Tibial artery (tissue), 4 donors: ENCODE data around the gene KRT23.

Source experiments
- DNase-seq, 2 donors: peaks; one replicate each; pipeline ENCODE4 v3.0.0-alpha.2; 2019
- H3K27ac ChIP-seq, 2 donors: fragments of 200-600 bp; sonication (generic) in 1 of 2; 1 replicate in 1 of 2; 2 replicates in 1 of 2; pipeline ENCODE4 v1.5.1; 2018 to 2019; ENCODE audit warnings: mild to moderate bottlenecking in 1 of 2
- H3K27me3 ChIP-seq, 2 donors: fragments of 200-600 bp; sonication (generic) in 1 of 2; one replicate each; pipeline versions ENCODE4 v1.5.1 to v1.6.0; 2016 to 2019
- H3K36me3 ChIP-seq, 3 donors: fragments of 200-600 bp; sonication (generic) in 2 of 3; one replicate each; pipeline ENCODE4 v1.5.1; 2016 to 2019; ENCODE audit warnings: mild to moderate bottlenecking in 2 of 3
- H3K4me1 ChIP-seq, 4 donors: fragments of 200-600 bp; sonication (generic) in 2 of 4; 1 replicate in 3 of 4; 2 replicates in 1 of 4; pipeline ENCODE4 v1.5.1; 2016 to 2019
- H3K4me3 ChIP-seq, 2 donors: fragments of 200-600 bp; sonication (generic) in 1 of 2; 1 replicate in 1 of 2; 2 replicates in 1 of 2; pipeline ENCODE4 v1.5.1; 2018 to 2019; ENCODE audit warnings: mild to moderate bottlenecking in 2 of 2
- H3K9me3 ChIP-seq, 3 donors: fragments of 200-600 bp; sonication (generic) in 1 of 3; one replicate each; pipeline ENCODE4 v1.5.1; 2016 to 2019
- CTCF ChIP-seq, 2 experiments: fragments of 200-600 bp in 1 of 2; fragments of 450-650 bp in 1 of 2; IDR thresholded peaks; one replicate each; pipeline ENCODE4 v1.5.1; 2017 to 2019; ENCODE audit warnings: antibody characterized with exemption in 2 of 2, mild to moderate bottlenecking in 1 of 2, moderate library complexity in 1 of 2
- intact Hi-C: fragments of 100-400 bp; cut with DNase I; formaldehyde crosslinking; loops from one replicate; pipeline ENCODE4 v1.15.0; 2023; ENCODE audit warnings: low total_unique reads

The KRT23 gene

GRCh38 chr17:40883031-40883430 is 54.4 kb downstream of the KRT23 start:
- no peak for TF ChIP-seq CTCF (IDR thresholded peaks at IDR 0.05)
- peaks cover 0 to 3% of the 10 kb centered on the region in 2 donors for H3K27me3 ChIP-seq
- no peak overlapping the region for H3K27ac ChIP-seq
- no peaks in the 10 kb centered on the region for H3K9me3 ChIP-seq
- no peaks in the 10 kb centered on the region for H3K36me3 ChIP-seq
- no peak for DNase-seq
- no peak overlapping the region for H3K4me3 ChIP-seq
- intact Hi-C loops, result no loop called here
- H3K4me1 ChIP-seq, result no peaks in the 10 kb centered on the region

GRCh38 chr17:40879026-40879425 is 58.4 kb downstream of the KRT23 start:
- TF ChIP-seq CTCF (IDR thresholded peaks at IDR 0.05), result no peak
- H3K27me3 ChIP-seq, result no peaks in the 10 kb centered on the region

GRCh38 chr17:40878044-40878443 is 59.4 kb downstream of the KRT23 start:
- no peak overlapping the region for H3K27ac ChIP-seq
- no peaks in the 10 kb centered on the region for H3K27me3 ChIP-seq
- no peaks in the 10 kb centered on the region for H3K4me1 ChIP-seq
- DNase-seq, result no peak
- intact Hi-C loops, result no loop called here
- TF ChIP-seq CTCF (IDR thresholded peaks at IDR 0.05), result no peak
- H3K36me3 ChIP-seq, result no peaks in the 10 kb centered on the region
- H3K9me3 ChIP-seq, result no peaks in the 10 kb centered on the region
- no peak overlapping the region for H3K4me3 ChIP-seq

More at GRCh38 chr17:40879026-40879425, 58.4 kb downstream of the KRT23 start:
- H3K4me3 ChIP-seq, result no peak overlapping the region
- no peaks in the 10 kb centered on the region for H3K9me3 ChIP-seq
- DNase-seq, result no peak
- H3K4me1 ChIP-seq, result no peaks in the 10 kb centered on the region
- H3K36me3 ChIP-seq, result no peaks in the 10 kb centered on the region
- intact Hi-C loops, result no loop called here
- H3K27ac ChIP-seq, result no peak overlapping the region

GRCh38 chr17:40873801-40874200 is 63.6 kb downstream of the KRT23 start:
- no peak for TF ChIP-seq CTCF (IDR thresholded peaks at IDR 0.05)
- Histone ChIP-seq H3K4me1 (no peaks in the 10 kb centered on the region), H3K27me3 (peaks cover 0 to 14% of the 10 kb centered on the region in 2 donors), H3K4me3 (no peak overlapping the region), H3K9me3 (no peaks in the 10 kb centered on the region), H3K27ac (no peak overlapping the region), H3K36me3 (no peaks in the 10 kb centered on the region)
- DNase-seq, result no peak
- intact Hi-C loops, result no loop called here

GRCh38 chr17:40873255-40873654 is 64.2 kb downstream of the KRT23 start:
- H3K27ac ChIP-seq, result no peak overlapping the region
- no peak overlapping the region for H3K4me3 ChIP-seq
- H3K27me3 ChIP-seq, result peaks cover 0 to 14% of the 10 kb centered on the region in 2 donors
- no peaks in the 10 kb centered on the region for H3K9me3 ChIP-seq
- intact Hi-C loops, result no loop called here
- DNase-seq, result no peak
- H3K4me1 ChIP-seq, result no peaks in the 10 kb centered on the region
- TF ChIP-seq CTCF (IDR thresholded peaks at IDR 0.05), result no peak
- no peaks in the 10 kb centered on the region for H3K36me3 ChIP-seq
